Iris pigment epithelial cell (primary cell): ENCODE data around the gene MYCN.
"Not testable (repeated sequence)": the region's sequence is repeated elsewhere in the genome, so short reads cannot be mapped to it uniquely, and the experiment has no call there.

ENCODE experiments used
- DNase-seq: peaks from one replicate; pipeline ENCODE4 v3.0.0-alpha.2; 2011; ENCODE audit warnings: low read depth

MYCN gene

GRCh38 chr2:15957881-15958713 lies 17.7 kb downstream of the MYCN start:
- no peak for DNase-seq

GRCh38 chr2:15959331-15960153 lies 19.2 kb downstream of the MYCN start:
- no peak for DNase-seq

- DNase-seq, result not testable (repeated sequence)
These were observed 19.8 kb downstream of the MYCN start for GRCh38 chr2:15960154-15960520.

GRCh38 chr2:15963109-15963976 lies 23.0 kb downstream of the MYCN start:
- not testable (repeated sequence) for DNase-seq

GRCh38 chr2:15963977-15964670 lies 23.8 kb downstream of the MYCN start:
- DNase-seq, result no peak

GRCh38 chr2:15964936-15965563 lies 24.7 kb downstream of the MYCN start:
- no peak for DNase-seq

- DNase-seq, result no peak
These were observed 25.2 kb downstream of the MYCN start for GRCh38 chr2:15965564-15966019.

- no peak for DNase-seq
These were observed 27.3 kb downstream of the MYCN start for GRCh38 chr2:15967415-15968279.

- DNase-seq, result no peak
These were observed 28.2 kb downstream of the MYCN start for GRCh38 chr2:15968280-15969178.

GRCh38 chr2:15969214-15969613 lies 28.9 kb downstream of the MYCN start:
- no peak for DNase-seq

- DNase-seq, result no peak
These were observed 30.4 kb downstream of the MYCN start for GRCh38 chr2:15970701-15971100.

- no peak for DNase-seq
These were observed 31.0 kb downstream of the MYCN start for GRCh38 chr2:15971351-15971750.

GRCh38 chr2:15971831-15972522 lies 31.6 kb downstream of the MYCN start:
- no peak for DNase-seq

GRCh38 chr2:15973481-15974401 lies 33.4 kb downstream of the MYCN start:
- no peak for DNase-seq

GRCh38 chr2:15974565-15975260 lies 34.4 kb downstream of the MYCN start:
- DNase-seq, result no peak

- DNase-seq, result no peak
These were observed 34.9 kb downstream of the MYCN start for GRCh38 chr2:15975261-15975600.

- no peak for DNase-seq
These were observed 35.3 kb downstream of the MYCN start for GRCh38 chr2:15975676-15976075.
